Calu3 (cell line): ENCODE results near the gene ARHGAP15. TPM values are rescaled to one million over a fixed set of nuclear protein-coding genes. Genes with fewer than 3 reads are reported as not detected.

ENCODE experiments used
- BruUV-seq: library from RNA; stranded (reverse); fragments of 400-500 nt; replicated peaks from 2 replicates; lab custom pipeline; 2021; lab: Mats Ljungman, UMichigan
- CTCF ChIA-PET: fragments of 300-600 bp; sonication (Branson Sonifier 250); formaldehyde crosslinking; loops from one replicate; lab custom pipeline; 2022; ENCODE audit warnings: antibody characterized with exemption; lab: Charles Lee
- DNase-seq: peaks from one replicate; pipeline ENCODE4 v3.0.0; 2022
- H3K27ac Mint-ChIP-seq: one replicate; pipeline ENCODE4 v1.8.0; 2022; ENCODE audit warnings: mixed read lengths; ENCODE audit not compliant: unreplicated experiment
- H3K27me3 Mint-ChIP-seq: one replicate; pipeline ENCODE4 v1.8.0; 2022; ENCODE audit warnings: mixed read lengths; ENCODE audit not compliant: unreplicated experiment
- H3K36me3 Mint-ChIP-seq: one replicate; pipeline ENCODE4 v1.8.0; 2022; ENCODE audit warnings: mild to moderate bottlenecking, moderate library complexity, mixed read lengths; ENCODE audit not compliant: insufficient read depth, unreplicated experiment
- H3K4me1 Mint-ChIP-seq: one replicate; pipeline ENCODE4 v1.8.0; 2022; ENCODE audit warnings: mild to moderate bottlenecking, low read depth, mixed read lengths; ENCODE audit not compliant: unreplicated experiment
- H3K4me3 Mint-ChIP-seq: one replicate; pipeline ENCODE4 v1.8.0; 2022; ENCODE audit warnings: mild to moderate bottlenecking, low read depth, moderate library complexity, mixed read lengths; ENCODE audit not compliant: unreplicated experiment
- H3K9me3 Mint-ChIP-seq: one replicate; pipeline ENCODE4 v1.8.0; 2022; ENCODE audit warnings: low read depth, mixed read lengths; ENCODE audit not compliant: unreplicated experiment
- CTCF ChIP-seq: fragments of 200-600 bp; IDR thresholded peaks from one replicate; pipeline ENCODE4 v1.8.0; 2022; ENCODE audit warnings: antibody characterized with exemption; ENCODE audit not compliant: unreplicated experiment
- intact Hi-C: fragments of 100-400 bp; cut with micrococcal nuclease; formaldehyde crosslinking; loops from one replicate; pipeline ENCODE4 v1.10.0; 2022; ENCODE audit not compliant: unreplicated experiment
- total RNA-seq: library from RNA; stranded (reverse); gene quantifications from 2 replicates; pipeline ENCODE4 v1.2.3, GENCODE V29; 2022

Gene ARHGAP15
- total RNA-seq, 1 experiment from 2014 or later, result not detected

- CTCF ChIA-PET, result no interaction called here
- Mint-ChIP-seq H3K9me3 (no peaks in the 10 kb centered on the region), H3K4me1 (peaks cover 14% of the 10 kb centered on the region), H3K36me3 (no peaks in the 10 kb centered on the region), H3K27ac (no peak overlapping the region), H3K27me3 (no peaks in the 10 kb centered on the region), H3K4me3 (no peak overlapping the region)
- intact Hi-C loops, result no loop called here
- DNase-seq, result no peak
- TF ChIP-seq CTCF, result no peak
- BruUV-seq, result no TSS peak
Observed at GRCh38 chr2:143475041-143475776, 346.0 kb downstream of the ARHGAP15 start.

DNA sequence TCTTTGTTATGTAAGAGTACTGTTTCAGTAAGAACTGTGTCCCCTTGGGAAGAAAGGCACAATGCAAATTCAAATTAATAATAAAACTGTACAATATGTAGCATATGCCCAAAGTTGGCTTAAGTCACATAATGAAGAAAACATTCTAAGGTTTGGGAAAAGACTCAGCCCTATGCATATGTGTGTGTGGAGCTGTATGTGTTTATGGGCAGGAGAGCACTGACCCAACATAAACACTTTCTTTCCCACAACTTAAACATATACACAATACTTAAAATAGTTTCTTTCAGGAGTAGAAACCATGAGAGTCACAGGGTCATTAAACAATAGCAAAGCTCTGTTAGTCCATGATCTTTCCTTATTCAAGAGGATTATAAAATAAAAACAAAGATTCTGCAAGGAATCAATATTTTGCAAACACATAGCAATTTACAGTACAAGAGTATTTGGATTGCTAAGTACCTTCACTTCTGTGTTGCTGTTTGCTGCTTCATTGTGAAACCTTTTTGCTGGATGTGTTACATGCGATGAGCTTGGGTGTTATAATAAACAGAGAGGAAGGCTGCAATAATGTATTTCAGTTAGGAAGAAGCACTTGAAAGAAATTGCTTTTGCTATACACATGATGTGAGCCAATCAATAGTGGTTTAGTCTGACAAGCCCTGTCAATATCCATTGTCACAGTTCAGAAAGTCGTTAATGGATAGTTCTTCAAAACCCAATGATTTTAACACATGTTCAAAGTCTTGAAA is 347.3 kb downstream of the ARHGAP15 start:
- peaks cover 14% of the 10 kb centered on the region for H3K4me1 Mint-ChIP-seq
- intact Hi-C loops, result no loop called here
- H3K4me3 Mint-ChIP-seq, result no peak overlapping the region
- CTCF ChIA-PET, result no interaction called here
- no peak for DNase-seq
- no peaks in the 10 kb centered on the region for H3K9me3 Mint-ChIP-seq
- H3K27me3 Mint-ChIP-seq, result no peaks in the 10 kb centered on the region
- no peak for TF ChIP-seq CTCF
- no peak overlapping the region for H3K27ac Mint-ChIP-seq
- no TSS peak for BruUV-seq
- H3K36me3 Mint-ChIP-seq, result no peaks in the 10 kb centered on the region

DNA sequence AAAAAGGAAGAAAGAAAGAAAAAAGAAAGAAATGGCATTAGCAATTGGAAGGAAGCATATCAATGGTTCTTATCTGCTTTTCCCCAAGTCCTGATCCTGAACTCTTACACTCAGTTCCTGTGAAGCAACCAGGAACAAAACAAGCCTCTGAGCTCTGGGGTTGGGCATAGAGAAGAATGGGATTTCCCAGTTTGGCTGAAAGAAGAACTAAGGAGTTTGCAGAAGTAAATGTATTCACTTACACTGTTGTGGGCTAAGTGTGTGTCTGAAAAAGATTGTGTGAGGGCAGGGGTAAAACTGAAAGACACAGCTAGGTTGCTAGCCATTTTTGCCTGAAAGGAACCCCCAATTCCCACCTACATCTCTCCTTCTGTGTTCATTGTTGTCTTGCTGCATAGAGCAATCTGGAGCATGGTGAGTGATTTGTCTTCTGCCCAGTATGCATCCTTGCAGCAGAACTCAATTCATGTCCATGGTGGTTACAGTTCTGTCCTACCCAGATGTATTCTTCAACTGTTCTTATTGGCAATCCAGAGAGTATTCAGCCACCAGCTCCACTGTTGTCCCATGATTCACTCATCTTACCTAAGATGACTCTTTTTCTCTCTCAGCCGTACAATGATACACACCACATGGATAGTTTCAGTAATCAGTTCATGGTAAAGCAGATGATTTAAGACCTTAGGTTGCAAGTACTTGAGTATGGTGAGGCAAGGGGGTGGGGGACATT is 348.7 kb downstream of the ARHGAP15 start:
- no peaks in the 10 kb centered on the region for H3K27me3 Mint-ChIP-seq
- no peak for TF ChIP-seq CTCF
- no peaks in the 10 kb centered on the region for H3K9me3 Mint-ChIP-seq
- no peak overlapping the region for H3K4me3 Mint-ChIP-seq
- no peaks in the 10 kb centered on the region for H3K36me3 Mint-ChIP-seq
- CTCF ChIA-PET, result no interaction called here
- DNase-seq, result no peak
- intact Hi-C loops, result no loop called here
- BruUV-seq, result no TSS peak
- H3K27ac Mint-ChIP-seq, result no peak overlapping the region
- H3K4me1 Mint-ChIP-seq, result peaks cover 11% of the 10 kb centered on the region

- no TSS peak for BruUV-seq
- H3K9me3 Mint-ChIP-seq, result no peaks in the 10 kb centered on the region
- H3K36me3 Mint-ChIP-seq, result no peaks in the 10 kb centered on the region
- H3K4me1 Mint-ChIP-seq, result no peaks in the 10 kb centered on the region
- intact Hi-C loops, result no loop called here
- no peak overlapping the region for H3K27ac Mint-ChIP-seq
- CTCF ChIA-PET, result no interaction called here
- TF ChIP-seq CTCF, result no peak
- H3K4me3 Mint-ChIP-seq, result no peak overlapping the region
- H3K27me3 Mint-ChIP-seq, result no peaks in the 10 kb centered on the region
- DNase-seq, result no peak
Observed at GRCh38 chr2:143480086-143480485, 350.9 kb downstream of the ARHGAP15 start.
